Fibroblast of the aortic adventitia (primary cell): ENCODE results near the gene MRPL12. TPM values are rescaled to one million over a fixed set of nuclear protein-coding genes. Genes with fewer than 3 reads are reported as not detected.
A peak's percentile ranks its signal among the peaks of the same experiment; 100 is the strongest.

ENCODE experiments used
- DNase-seq: peaks from one replicate; pipeline ENCODE4 v3.0.0-alpha.2; 2010; ENCODE audit warnings: low read depth
- H3K4me3 ChIP-seq: 2 replicates; pipeline ENCODE4 v1.5.1; 2011; ENCODE audit warnings: low read depth, mild to moderate bottlenecking, control low read depth, low read length, moderate library complexity
- total RNA-seq: library from RNA; depleted of rRNA; stranded (reverse); fragments of >200 nt; gene quantifications from 2 replicates; pipeline ENCODE4 v1.2.3, GENCODE V29; 2012; ENCODE audit warnings: low replicate concordance
- TF ChIP-seq, protein P1 (sequence below): IDR thresholded peaks from 2 replicates; pipeline ENCODE4 v1.5.1; 2011; ENCODE audit warnings: mild to moderate bottlenecking, low read length, control low read depth, inconsistent platforms; ENCODE audit not compliant: insufficient read depth

Gene MRPL12
- total RNA-seq, 1 donor: 19.2 TPM

DNA sequence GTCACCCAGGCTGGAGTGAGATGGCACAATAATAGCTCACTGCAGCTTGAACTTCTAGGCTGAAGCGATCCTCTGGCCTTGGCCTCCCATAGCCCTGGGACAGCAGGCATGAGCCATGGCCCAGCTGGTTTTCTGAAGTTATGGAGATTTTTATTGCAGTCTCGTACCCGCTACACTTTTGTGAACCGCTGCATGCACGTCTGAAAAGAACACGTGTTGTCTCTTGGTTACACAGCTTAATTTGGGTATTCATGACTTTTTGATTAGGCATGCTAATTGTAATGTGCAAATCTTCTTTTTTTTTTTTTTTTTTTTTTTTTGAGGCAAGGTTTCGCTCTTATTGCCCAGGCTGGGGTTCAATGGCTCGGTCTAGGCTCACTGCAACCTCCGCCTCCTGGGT is 22.3 kb downstream of the MRPL12 start:
- DNase-seq: no peak
- no peak overlapping the region for H3K4me3 ChIP-seq
- TF ChIP-seq, protein P1, sequence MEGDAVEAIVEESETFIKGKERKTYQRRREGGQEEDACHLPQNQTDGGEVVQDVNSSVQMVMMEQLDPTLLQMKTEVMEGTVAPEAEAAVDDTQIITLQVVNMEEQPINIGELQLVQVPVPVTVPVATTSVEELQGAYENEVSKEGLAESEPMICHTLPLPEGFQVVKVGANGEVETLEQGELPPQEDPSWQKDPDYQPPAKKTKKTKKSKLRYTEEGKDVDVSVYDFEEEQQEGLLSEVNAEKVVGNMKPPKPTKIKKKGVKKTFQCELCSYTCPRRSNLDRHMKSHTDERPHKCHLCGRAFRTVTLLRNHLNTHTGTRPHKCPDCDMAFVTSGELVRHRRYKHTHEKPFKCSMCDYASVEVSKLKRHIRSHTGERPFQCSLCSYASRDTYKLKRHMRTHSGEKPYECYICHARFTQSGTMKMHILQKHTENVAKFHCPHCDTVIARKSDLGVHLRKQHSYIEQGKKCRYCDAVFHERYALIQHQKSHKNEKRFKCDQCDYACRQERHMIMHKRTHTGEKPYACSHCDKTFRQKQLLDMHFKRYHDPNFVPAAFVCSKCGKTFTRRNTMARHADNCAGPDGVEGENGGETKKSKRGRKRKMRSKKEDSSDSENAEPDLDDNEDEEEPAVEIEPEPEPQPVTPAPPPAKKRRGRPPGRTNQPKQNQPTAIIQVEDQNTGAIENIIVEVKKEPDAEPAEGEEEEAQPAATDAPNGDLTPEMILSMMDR: no peak

DNA sequence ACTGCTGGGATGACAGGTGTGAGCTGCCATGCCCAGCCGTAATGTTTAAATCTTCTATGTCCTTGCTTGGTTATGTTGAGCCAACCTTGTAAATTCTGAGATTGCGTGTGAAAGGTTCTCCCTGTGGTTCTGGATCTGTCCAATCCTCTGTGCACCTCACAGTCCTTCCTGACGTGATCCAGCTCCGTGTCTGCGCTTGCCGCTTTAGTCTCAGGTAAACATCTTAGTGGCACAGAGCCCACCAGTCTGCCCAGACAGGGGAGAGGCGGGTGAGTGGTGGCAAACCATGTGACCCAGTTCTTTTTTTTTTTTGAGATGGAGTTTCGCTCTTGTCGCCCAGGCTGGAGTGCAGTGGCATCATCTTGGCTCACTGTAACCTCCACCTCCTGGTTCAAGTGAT is 22.8 kb downstream of the MRPL12 start:
- TF ChIP-seq, protein P1: no peak
- no peak overlapping the region for H3K4me3 ChIP-seq
- no peak for DNase-seq

DNA sequence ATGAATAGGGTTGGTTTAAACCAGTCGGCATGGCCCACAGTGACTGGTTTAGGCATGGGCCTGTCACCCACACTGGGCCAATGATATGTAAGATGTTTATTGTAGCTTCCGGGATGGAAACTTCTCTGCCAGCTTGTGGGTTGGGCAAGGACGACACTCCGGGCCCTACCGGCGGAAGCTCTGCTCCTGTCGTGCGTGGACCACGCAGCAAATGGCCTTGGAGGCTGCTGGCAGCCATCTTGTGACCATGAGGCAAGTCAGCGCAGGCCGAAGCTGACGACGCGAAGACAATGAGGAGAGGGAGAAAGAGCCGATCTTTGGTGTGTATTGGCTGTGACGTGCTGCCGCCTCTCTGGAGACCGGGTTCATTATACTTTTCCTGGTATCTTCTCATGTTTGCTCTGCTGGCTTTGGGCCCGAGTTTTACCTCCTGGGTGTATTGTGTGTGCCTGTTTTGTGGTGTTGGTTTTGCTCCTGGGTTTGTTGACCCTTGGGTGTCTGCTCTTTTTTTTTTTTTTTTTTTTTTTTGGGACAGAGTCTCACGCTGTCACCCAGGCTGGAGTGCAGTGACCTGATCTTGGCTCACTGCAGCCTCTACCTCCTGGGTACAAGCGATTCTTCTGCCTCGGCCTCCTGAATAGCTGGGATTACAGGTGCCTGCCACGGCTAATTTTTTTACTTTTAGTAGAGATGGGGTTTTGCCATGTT is 24.3 kb downstream of the MRPL12 start:
- TF ChIP-seq, protein P1: no peak
- no peak overlapping the region for H3K4me3 ChIP-seq
- DNase-seq: no peak

DNA sequence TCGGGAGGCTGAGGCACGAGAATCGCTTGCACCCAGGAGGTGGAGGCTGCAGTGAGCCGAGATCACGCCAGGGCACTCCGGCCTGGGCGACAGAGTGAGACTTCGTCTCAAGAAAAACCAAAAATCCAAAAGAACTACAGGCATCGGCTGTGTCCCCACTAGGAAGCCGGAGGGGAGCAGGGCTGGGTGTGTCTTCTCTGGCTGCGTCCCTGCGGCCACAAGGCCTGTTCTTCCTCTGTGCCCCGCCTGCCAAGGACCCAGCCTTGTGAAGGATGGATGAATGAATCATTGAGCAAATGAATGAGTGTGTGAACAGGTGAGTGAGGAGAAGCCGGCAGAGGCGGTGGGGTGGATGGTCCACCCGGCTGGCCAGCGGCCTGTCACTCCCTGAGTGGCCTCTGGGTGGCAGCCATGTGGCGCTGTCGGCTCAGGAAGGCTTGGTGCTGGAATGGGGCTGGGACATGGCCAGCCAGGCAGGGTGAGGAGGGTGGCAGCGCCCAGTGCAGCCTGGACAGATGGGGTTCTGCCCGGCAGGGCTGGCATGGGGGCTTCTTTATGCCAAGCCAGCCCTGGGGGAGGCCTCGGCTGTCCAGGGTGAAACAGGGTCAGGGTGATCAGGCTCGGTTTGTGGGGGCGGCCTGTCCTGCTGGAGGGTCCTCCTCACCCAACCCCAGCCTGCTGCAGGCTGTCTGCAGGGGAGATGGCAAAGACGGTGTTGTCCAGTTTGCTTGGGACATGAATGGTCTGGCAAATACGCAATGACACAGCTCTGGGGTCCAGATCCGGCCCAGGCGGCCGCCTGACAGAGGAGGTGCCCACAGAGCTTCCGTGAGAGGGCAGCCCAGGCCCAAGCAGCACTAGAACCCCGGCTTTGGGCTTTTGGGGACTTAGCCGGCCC is 30.6 kb downstream of the MRPL12 start:
- TF ChIP-seq, protein P1: peak; percentile 87
- no peak overlapping the region for H3K4me3 ChIP-seq
- DNase-seq: peak; percentile 65

DNA sequence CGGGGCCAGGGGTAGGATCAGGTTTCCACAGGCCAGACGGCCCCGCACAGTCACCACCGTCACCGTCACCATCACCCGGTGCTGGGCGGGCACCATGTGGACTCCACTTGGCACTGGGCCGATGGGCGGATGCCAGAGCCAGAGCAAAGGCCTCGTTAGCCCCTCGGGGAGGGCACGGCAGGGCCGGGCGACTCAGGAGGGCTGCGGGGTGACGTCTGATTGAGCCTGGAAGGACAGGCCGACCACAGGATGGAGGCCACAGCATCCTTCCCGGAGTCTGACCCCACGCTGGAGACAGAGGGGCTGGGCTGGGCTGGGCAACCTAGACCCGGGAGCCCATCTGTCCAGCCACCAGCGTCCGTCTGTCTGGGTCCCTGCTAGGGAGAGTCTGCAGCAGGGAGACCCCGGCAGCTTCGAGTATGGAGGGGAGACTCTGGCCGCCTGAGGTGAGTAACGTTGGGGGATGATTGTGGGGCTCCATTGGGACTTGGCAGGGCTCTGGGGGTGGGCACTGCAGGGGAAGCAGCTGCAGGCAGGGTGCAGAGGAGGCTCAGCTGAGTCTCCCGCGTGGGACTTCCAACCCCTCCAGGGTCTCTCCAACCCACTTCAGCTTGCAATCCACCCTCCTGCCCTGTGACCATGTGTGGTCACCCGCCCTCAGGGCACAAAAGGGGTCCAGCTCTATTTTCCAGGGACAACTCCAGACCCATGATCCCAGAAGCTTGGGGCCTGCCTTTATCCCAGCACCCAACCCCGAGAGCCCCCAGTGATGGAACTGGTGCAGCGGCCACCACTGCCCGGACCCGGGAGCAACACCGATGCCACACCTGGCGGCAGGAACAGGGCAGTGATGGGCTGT is 31.5 kb downstream of the MRPL12 start:
- TF ChIP-seq, protein P1: no peak
- DNase-seq: no peak
- H3K4me3 ChIP-seq: no peak overlapping the region
